H9 (cell line): ENCODE data around the gene ERMN. TPM values are rescaled to one million over a fixed set of nuclear protein-coding genes. Genes with fewer than 3 reads are reported as not detected.

ENCODE experiments used
- DNase-seq: peaks from one replicate; pipeline ENCODE4 v3.0.0-alpha.2; 2017
- H2AFZ ChIP-seq: one replicate; pipeline ENCODE4 v1.6.1; 2013; ENCODE audit warnings: mild to moderate bottlenecking, low read length, control low read depth, moderate library complexity
- H2AK5ac ChIP-seq: 2 replicates; pipeline ENCODE4 v1.6.1; 2013; ENCODE audit warnings: low read length, control low read depth, mixed read lengths; ENCODE audit not compliant: insufficient read length
- H2BK120ac ChIP-seq: one replicate; pipeline ENCODE4 v1.6.1; 2013; ENCODE audit warnings: low read depth, mild to moderate bottlenecking, low read length, control low read depth, inconsistent platforms; ENCODE audit not compliant: poor library complexity, severe bottlenecking
- H2BK12ac ChIP-seq: 2 replicates; pipeline ENCODE4 v1.6.1; 2013; ENCODE audit warnings: low read length, control low read depth, mixed read lengths, low read depth; ENCODE audit not compliant: insufficient read length
- H2BK15ac ChIP-seq: 2 replicates; pipeline ENCODE4 v1.6.1; 2013; ENCODE audit warnings: low read depth, low read length, control low read depth
- H2BK20ac ChIP-seq: one replicate; pipeline ENCODE4 v1.6.1; 2013; ENCODE audit warnings: low read depth, mild to moderate bottlenecking, low read length, control low read depth, inconsistent platforms; ENCODE audit not compliant: poor library complexity, severe bottlenecking
- H2BK5ac ChIP-seq: 2 replicates; pipeline ENCODE4 v1.6.1; 2013; ENCODE audit warnings: low read length, control low read depth, mixed read lengths; ENCODE audit not compliant: insufficient read length
- H3K14ac ChIP-seq: 2 replicates; pipeline ENCODE4 v1.6.1; 2013; ENCODE audit warnings: low read length, control low read depth; ENCODE audit not compliant: insufficient read depth
- H3K18ac ChIP-seq: 2 replicates; pipeline ENCODE4 v1.6.1; 2013; ENCODE audit warnings: low read depth, mild to moderate bottlenecking, mixed read lengths, low read length, control low read depth; ENCODE audit not compliant: insufficient read length
- H3K23ac ChIP-seq: 2 replicates; pipeline ENCODE4 v1.6.1; 2013; ENCODE audit warnings: low read length, control low read depth, mixed read lengths, low read depth; ENCODE audit not compliant: insufficient read length
- H3K23me2 ChIP-seq: 2 replicates; pipeline ENCODE4 v1.6.1; 2013; ENCODE audit warnings: low read depth, mild to moderate bottlenecking, mixed read lengths, low read length, control low read depth; ENCODE audit not compliant: insufficient read length, poor library complexity, severe bottlenecking
- H3K27ac ChIP-seq: 2 replicates; pipeline ENCODE4 v1.5.1; 2013; ENCODE audit warnings: low read length, control low read depth, mixed read lengths, low read depth; ENCODE audit not compliant: insufficient read length
- H3K27me3 ChIP-seq: 2 replicates; pipeline ENCODE4 v1.6.1; 2013; ENCODE audit warnings: low read length, control low read depth, inconsistent platforms; ENCODE audit not compliant: insufficient read depth
- H3K4ac ChIP-seq: 2 replicates; pipeline ENCODE4 v1.6.1; 2013; ENCODE audit warnings: low read depth, mild to moderate bottlenecking, control low read depth, inconsistent platforms, low read length, moderate library complexity
- H3K4me1 ChIP-seq: 2 replicates; pipeline ENCODE4 v1.6.1; 2013; ENCODE audit warnings: low read length, control low read depth, inconsistent platforms; ENCODE audit not compliant: insufficient read depth
- H3K4me2 ChIP-seq: 2 replicates; pipeline ENCODE4 v1.6.1; 2013; ENCODE audit warnings: low read length, control low read depth, mixed read lengths; ENCODE audit not compliant: insufficient read length, insufficient read depth
- H3K56ac ChIP-seq: 2 replicates; pipeline ENCODE4 v1.6.1; 2013; ENCODE audit warnings: low read depth, mild to moderate bottlenecking, mixed read lengths, low read length, control low read depth; ENCODE audit not compliant: insufficient read length
- H3K79me1 ChIP-seq: 2 replicates; pipeline ENCODE4 v1.6.1; 2013; ENCODE audit warnings: low read depth, mild to moderate bottlenecking, moderate library complexity, low read length, control low read depth, inconsistent platforms; ENCODE audit not compliant: insufficient read depth, poor library complexity, severe bottlenecking
- H3K79me2 ChIP-seq: 2 replicates; pipeline ENCODE4 v1.6.1; 2013; ENCODE audit warnings: low read length, control low read depth, inconsistent platforms; ENCODE audit not compliant: insufficient read depth
- H3K9ac ChIP-seq: 2 replicates; pipeline ENCODE4 v1.6.1; 2013; ENCODE audit warnings: low read length, control low read depth, mixed read lengths; ENCODE audit not compliant: insufficient read length; ENCODE audit errors: extremely low read depth
- H3K9me3 ChIP-seq: one replicate; pipeline ENCODE4 v1.6.1; 2013; ENCODE audit warnings: low read depth, low read length, inconsistent platforms; ENCODE audit not compliant: control insufficient read depth
- H3T11ph ChIP-seq: one replicate; pipeline ENCODE4 v1.6.1; 2013; ENCODE audit warnings: mild to moderate bottlenecking, low read length, control low read depth, inconsistent platforms
- H4K20me1 ChIP-seq: one replicate; pipeline ENCODE4 v1.6.1; 2013; ENCODE audit not compliant: control insufficient read depth, insufficient read length, insufficient read depth
- H4K5ac ChIP-seq: 2 replicates; pipeline ENCODE4 v1.6.1; 2013; ENCODE audit warnings: low read depth, mild to moderate bottlenecking, mixed read lengths, low read length, control low read depth; ENCODE audit not compliant: insufficient read length
- H4K8ac ChIP-seq: replicated peaks from 2 replicates; pipeline ENCODE4 v1.6.1; 2013; ENCODE audit warnings: low read length, control low read depth, mixed read lengths, low read depth; ENCODE audit not compliant: insufficient read length
- H4K91ac ChIP-seq: 2 replicates; pipeline ENCODE4 v1.6.1; 2013; ENCODE audit warnings: low read depth, mild to moderate bottlenecking, moderate library complexity, mixed read lengths, low read length, control low read depth; ENCODE audit not compliant: insufficient read length
- H3K27ac Mint-ChIP-seq, 3 experiments: 2 replicates in 2 of 3; 3 replicates in 1 of 3; pipeline ENCODE4 v1.8.0; 2020 to 2021; ENCODE audit warnings: mixed read lengths in 3 of 3, mild to moderate bottlenecking in 1 of 3, moderate library complexity in 1 of 3
- H3K27me3 Mint-ChIP-seq: 2 replicates; pipeline ENCODE4 v1.8.0; 2021; ENCODE audit warnings: low read depth, mild to moderate bottlenecking, moderate library complexity, mixed read lengths
- H3K36me3 Mint-ChIP-seq, 3 experiments: 2 replicates in 2 of 3; 3 replicates in 1 of 3; pipeline ENCODE4 v1.8.0; 2020 to 2021; ENCODE audit warnings: low read depth in 3 of 3, mixed read lengths in 3 of 3; ENCODE audit not compliant: insufficient read depth in 1 of 3
- H3K4me1 Mint-ChIP-seq, 2 experiments: 2 replicates each; pipeline ENCODE4 v1.8.0; 2020; ENCODE audit warnings: mixed read lengths in 2 of 2
- H3K4me3 Mint-ChIP-seq, 2 experiments: 2 replicates in 1 of 2; 3 replicates in 1 of 2; pipeline ENCODE4 v1.8.0; 2020 to 2021; ENCODE audit warnings: mild to moderate bottlenecking in 2 of 2, mixed read lengths in 2 of 2, moderate library complexity in 1 of 2
- H3K9me3 Mint-ChIP-seq, 2 experiments: 2 replicates in 1 of 2; 3 replicates in 1 of 2; pipeline ENCODE4 v1.8.0; 2020; ENCODE audit warnings: mild to moderate bottlenecking in 2 of 2, mixed read lengths in 2 of 2, moderate library complexity in 1 of 2
- WGBS: extraction: QIAGEN DNeasy Blood & Tissue Kit; methylation state at CpG from one replicate; pipeline ENCODE4 v1.1.7; 2013; ENCODE audit warnings: missing lambda C conversion rate, low lambda C conversion rate, mixed read lengths; ENCODE audit not compliant: insufficient read length; ENCODE audit errors: extremely low coverage; 5-methylcytosine and 5-hydroxymethylcytosine counted together
- total RNA-seq: library from RNA; stranded (reverse); gene quantifications from 2 replicates; pipeline ENCODE4 v1.2.1, GENCODE V29; 2021
- TF ChIP-seq, protein P1 (sequence below): fragments of 200-600 bp; sonication (generic); conservative IDR thresholded peaks from 3 replicates; pipeline ENCODE4 v1.8.0; 2021; ENCODE audit warnings: antibody characterized with exemption, mild to moderate bottlenecking

ERMN gene
- total RNA-seq, 1 experiment from 2014 or later: 0.48 TPM

GRCh38 chr2:157364257-157364974 is 38.8 kb upstream of the ERMN start:
- Histone ChIP-seq H3T11ph (no peak overlapping the region), H3K27ac (no peak overlapping the region), H2BK12ac (no peak overlapping the region), H3K79me2 (no peaks in the 10 kb centered on the region), H4K5ac (no peak overlapping the region), H4K20me1 (no peaks in the 10 kb centered on the region), H3K79me1 (no peaks in the 10 kb centered on the region), H3K27me3 (no peaks in the 10 kb centered on the region), H4K8ac (no peak overlapping the region), H4K91ac (no peak overlapping the region), H3K4ac (no peak overlapping the region), H3K4me1 (no peaks in the 10 kb centered on the region), H3K9ac (no peak overlapping the region), H2BK120ac (no peak overlapping the region), H3K56ac (no peak overlapping the region), H3K23me2 (no peaks in the 10 kb centered on the region), H2AK5ac (no peak overlapping the region), H2BK20ac (no peak overlapping the region), H3K14ac (no peak overlapping the region), H3K4me2 (no peak overlapping the region), H2BK5ac (no peak overlapping the region), H3K23ac (no peak overlapping the region), H2AFZ (no peak overlapping the region), H2BK15ac (no peak overlapping the region), H3K9me3 (no peaks in the 10 kb centered on the region), H3K18ac (no peak overlapping the region)
- WGBS: no CpG with 5 or more reads among the region's 2 CpGs
- Mint-ChIP-seq H3K4me3 (no peak overlapping the region), H3K27ac (no peak overlapping the region), H3K27me3 (no peaks in the 10 kb centered on the region; the same call in none of the 2 replicates), H3K9me3 (peaks cover 24 to 26% of the 10 kb centered on the region in 2 experiments), H3K4me1 (peaks cover 4% of the 10 kb centered on the region in 2 experiments; a peak in 2 of 4 replicates), H3K36me3 (peaks cover 7 to 27% (median 16%) of the 10 kb centered on the region in 3 experiments)
- no peak for DNase-seq
- TF ChIP-seq, protein P1, sequence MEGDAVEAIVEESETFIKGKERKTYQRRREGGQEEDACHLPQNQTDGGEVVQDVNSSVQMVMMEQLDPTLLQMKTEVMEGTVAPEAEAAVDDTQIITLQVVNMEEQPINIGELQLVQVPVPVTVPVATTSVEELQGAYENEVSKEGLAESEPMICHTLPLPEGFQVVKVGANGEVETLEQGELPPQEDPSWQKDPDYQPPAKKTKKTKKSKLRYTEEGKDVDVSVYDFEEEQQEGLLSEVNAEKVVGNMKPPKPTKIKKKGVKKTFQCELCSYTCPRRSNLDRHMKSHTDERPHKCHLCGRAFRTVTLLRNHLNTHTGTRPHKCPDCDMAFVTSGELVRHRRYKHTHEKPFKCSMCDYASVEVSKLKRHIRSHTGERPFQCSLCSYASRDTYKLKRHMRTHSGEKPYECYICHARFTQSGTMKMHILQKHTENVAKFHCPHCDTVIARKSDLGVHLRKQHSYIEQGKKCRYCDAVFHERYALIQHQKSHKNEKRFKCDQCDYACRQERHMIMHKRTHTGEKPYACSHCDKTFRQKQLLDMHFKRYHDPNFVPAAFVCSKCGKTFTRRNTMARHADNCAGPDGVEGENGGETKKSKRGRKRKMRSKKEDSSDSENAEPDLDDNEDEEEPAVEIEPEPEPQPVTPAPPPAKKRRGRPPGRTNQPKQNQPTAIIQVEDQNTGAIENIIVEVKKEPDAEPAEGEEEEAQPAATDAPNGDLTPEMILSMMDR: no peak
